ENCODE measurements around the gene ADPRM.

The ADPRM gene

GRCh38 chr17:10653987-10654386 lies 43.4 kb upstream of the ADPRM start:
- H3K4me3 ChIP-seq (ENCODE audit: low read depth, low read length), result no peak overlapping the region
- no peak for TF ChIP-seq CTCF (conservative IDR thresholded peaks at IDR 0.05; ENCODE audit: low read depth, low read length)
- no peak for DNase-seq (ENCODE audit: low read depth)

GRCh38 chr17:10657148-10657547 lies 40.2 kb upstream of the ADPRM start, which contains the start of gene MYH3:
MYH3 (minus strand) TSS chr17:10657309; CDS start chr17:10655064, 2,245 bp downstream.
- H3K4me3 ChIP-seq (ENCODE audit: low read depth, low read length), result no peak within 1 kb of the TSS
- no peak for TF ChIP-seq CTCF (conservative IDR thresholded peaks at IDR 0.05; ENCODE audit: low read depth, low read length)
- no peak for DNase-seq (ENCODE audit: low read depth)

- TF ChIP-seq CTCF (conservative IDR thresholded peaks at IDR 0.05; ENCODE audit: low read depth, low read length), result no peak
- no peak overlapping the region for H3K4me3 ChIP-seq (ENCODE audit: low read depth, low read length)
- DNase-seq (ENCODE audit: low read depth), result no peak
Measured at GRCh38 chr17:10657879-10658278, 39.5 kb upstream of the ADPRM start.

- DNase-seq (ENCODE audit: low read depth), result no peak
- no peak overlapping the region for H3K4me3 ChIP-seq (ENCODE audit: low read depth, low read length)
- no peak for TF ChIP-seq CTCF (conservative IDR thresholded peaks at IDR 0.05; ENCODE audit: low read depth, low read length)
Measured at GRCh38 chr17:10661437-10661836, 36.0 kb upstream of the ADPRM start.

GRCh38 chr17:10663231-10663630 lies 34.2 kb upstream of the ADPRM start:
- no peak for DNase-seq (ENCODE audit: low read depth)

GRCh38 chr17:10664571-10664970 lies 32.8 kb upstream of the ADPRM start:
- no peak for TF ChIP-seq CTCF (conservative IDR thresholded peaks at IDR 0.05; ENCODE audit: low read depth, low read length)
- DNase-seq (ENCODE audit: low read depth), result no peak
- H3K4me3 ChIP-seq (ENCODE audit: low read depth, low read length), result no peak overlapping the region

More at GRCh38 chr17:10663231-10663630, 34.2 kb upstream of the ADPRM start:
- no peak overlapping the region for H3K4me3 ChIP-seq (ENCODE audit: low read depth, low read length)
- TF ChIP-seq CTCF (conservative IDR thresholded peaks at IDR 0.05; ENCODE audit: low read depth, low read length), result no peak

- DNase-seq (ENCODE audit: low read depth), result peak; percentile 23
- TF ChIP-seq CTCF (conservative IDR thresholded peaks at IDR 0.05; ENCODE audit: low read depth, low read length), result no peak
Measured at GRCh38 chr17:10666906-10667305, 30.5 kb upstream of the ADPRM start.

More at GRCh38 chr17:10666906-10667305, 30.5 kb upstream of the ADPRM start:
- H3K4me3 ChIP-seq (ENCODE audit: low read depth, low read length), result no peak overlapping the region
